Stimulated activated CD4-positive, alpha-beta T cell treated with anti-CD3 and anti-CD28 coated beads, Interleukin-4, amount 100 ng/mL, for 24 hours (primary cell): Measurements from ENCODE around the gene FUCA1.
A peak's percentile ranks its signal among the peaks of the same experiment; 100 is the strongest.
"Not testable (repeated sequence)": the region's sequence is repeated elsewhere in the genome, so short reads cannot be mapped to it uniquely, and the experiment has no call there.

Experiments used
- DNase-seq: peaks from one replicate; pipeline ENCODE4 v3.0.0-alpha.2; 2020

FUCA1 gene

DNA sequence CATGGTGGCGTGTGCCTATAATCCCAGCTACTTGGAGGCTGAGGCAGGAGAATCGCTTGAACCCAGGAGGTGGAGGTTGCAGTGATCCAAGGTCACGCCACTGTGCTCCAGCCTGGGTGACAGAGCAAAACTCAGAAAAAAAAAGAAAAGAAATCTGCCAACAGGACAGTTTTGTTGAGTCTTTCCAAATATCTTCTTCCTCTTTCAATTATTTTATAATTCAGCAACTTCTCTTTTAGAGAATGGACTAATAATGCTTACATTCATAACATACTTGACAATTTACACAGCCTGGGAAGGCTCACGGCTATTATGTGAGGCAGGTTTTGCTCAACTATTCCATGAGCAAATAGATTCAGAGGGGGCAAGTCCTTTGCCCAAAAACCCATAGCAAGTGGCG is 27.0 kb upstream of the FUCA1 start:
- DNase-seq: no peak

DNA sequence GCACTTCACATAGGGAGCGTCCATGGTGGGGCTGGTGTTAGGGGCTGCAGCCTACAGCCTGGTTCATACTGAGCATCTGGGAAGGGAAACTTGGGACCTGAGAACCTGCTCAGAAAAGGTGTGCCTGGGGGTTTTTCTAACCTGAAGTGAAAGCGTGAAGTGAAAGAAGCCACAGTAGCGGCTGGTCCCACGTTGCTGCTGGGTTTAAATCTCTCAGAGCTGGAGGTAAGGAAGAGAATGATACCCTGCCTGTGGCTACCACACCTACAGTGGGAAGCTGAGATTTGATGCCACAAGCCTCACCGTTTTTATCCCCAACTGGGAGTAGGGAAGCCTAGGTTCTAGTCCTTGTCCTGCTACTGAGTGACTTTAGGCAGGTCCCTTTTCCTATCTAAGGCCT is 21.0 kb upstream of the FUCA1 start:
- DNase-seq: no peak

DNA sequence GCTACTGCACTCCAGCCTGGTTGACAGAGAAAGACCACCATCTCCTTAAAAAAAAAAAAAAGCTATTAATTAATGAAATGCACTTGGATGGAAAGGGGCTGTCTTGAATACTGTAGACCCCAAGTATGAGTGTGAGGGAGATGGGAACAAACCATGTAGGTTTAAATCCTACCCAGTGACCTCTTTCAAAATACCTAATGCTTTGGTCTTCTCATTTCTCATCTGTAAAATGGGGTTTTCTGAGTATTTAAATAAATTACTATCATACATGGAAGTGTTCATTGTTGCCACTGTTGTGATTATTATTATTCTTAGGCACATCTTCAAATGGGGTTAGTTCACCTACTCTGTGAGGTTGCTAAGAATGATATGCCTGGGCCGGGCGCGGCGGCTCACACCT is 17.1 kb upstream of the FUCA1 start:
- DNase-seq: no peak

DNA sequence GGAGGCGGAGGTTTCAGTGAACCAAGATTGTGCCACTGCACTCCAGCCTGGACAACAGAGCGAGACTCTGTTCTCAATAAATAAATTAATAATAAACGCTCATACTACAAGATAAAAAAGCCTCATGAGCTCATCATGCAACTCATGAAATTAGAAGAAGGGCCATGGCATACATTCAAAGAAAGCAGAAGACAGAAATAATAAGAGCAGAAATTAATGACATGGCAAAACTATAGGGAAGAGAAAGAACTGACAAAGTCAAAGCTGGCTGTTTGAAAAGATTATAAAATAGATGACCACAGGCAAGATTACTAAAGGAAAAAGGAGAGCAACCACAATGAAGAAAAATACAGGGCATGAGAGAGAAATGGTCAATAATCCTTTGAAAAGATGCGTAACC is 14.7 kb upstream of the FUCA1 start:
- no peak for DNase-seq

DNA sequence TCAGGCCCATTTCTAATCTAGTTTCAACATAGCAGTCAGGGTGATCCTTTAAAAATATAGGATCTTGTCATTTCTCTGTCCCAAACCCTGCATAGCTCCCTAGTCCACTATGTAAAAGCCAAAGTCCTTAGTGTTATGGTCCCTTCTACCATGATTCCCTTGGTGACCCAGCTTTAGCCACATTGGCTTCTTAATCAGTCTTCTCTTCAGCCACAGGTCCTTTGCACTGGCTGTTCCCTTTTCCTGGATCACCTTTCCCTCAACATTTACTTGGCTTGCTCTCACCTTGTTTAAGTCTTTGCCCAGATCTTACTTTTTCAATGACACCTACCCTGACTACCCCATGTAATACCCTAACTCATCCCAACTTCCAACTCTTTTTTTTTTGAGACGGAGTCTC is 11.7 kb upstream of the FUCA1 start:
- DNase-seq: no peak

DNA sequence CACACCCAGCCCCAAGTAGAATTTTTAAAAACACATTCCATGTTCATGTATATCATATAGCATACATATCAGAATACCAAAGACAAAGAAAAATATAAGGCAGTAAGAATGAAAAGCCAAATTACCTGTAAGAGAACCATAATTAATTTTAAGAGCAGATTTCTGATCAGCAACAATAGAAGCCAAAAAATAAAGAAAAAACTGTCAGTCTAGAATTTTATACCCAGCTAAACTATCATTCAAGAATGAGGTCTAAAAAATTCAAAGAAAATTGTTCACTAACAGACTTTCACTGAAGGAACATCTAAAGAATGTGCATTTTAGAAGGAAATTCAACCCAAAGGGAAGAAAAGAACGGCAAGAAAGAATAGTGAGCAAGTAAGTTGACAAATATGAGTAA is 10.6 kb upstream of the FUCA1 start:
- no peak for DNase-seq

DNA sequence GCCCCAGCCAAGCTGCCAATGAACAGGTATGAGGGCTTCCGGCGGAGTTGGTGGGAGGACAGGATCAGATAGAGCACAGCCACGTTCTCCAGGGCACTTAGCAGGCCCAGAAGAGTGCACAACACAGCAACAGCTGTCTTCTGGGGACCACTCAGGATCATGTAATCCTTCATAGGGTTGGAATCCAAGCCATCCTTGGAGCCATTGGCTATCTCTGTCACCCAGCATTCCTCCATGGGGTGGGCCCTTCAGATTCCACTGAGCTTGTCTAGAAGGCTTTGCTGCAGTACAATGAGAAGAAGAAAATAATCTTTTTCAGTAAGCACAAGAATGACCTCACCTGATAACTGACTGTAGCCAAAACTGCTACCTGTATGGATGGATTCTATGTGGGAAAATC is 7.3 kb upstream of the FUCA1 start:
- no peak for DNase-seq

DNA sequence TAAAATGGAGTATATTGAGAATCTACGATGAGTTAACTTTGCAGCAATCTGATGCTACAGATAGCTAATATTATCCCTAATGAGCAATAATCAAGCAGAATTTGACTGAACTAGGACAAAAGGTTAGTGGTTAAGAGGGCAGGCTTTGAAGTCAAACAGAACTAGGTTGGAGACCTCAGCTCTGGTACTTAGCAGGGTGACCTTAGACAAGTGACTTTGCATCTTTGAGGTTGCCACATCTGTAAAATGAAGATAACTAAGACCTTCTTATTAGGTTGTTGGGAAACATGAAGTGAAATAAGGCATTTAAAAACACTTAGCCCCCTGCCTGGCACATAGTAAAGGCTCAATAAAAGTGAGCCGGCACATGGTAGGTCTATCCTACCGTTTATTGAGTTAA is 4.3 kb upstream of the FUCA1 start:
- DNase-seq: no peak

DNA sequence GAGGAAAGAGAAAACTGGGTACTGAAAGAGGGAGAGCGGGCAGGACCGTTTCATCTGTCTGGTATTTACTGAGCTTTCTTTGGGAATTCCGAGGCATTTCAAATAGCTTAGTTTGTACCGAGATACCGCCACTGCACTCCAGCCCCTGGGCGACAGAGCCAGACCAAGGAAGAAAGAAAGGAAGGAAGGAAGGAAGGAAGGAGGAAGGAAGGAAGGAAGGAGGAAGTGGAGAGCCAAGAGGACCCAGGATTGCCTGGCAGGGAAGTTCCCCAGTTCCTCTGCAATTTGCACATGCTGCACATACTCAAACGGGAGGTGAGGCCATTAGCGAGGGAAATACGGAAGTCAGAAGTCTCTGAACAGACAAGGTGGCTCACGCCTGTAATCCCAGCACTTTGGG is 961 bp upstream of the FUCA1 start:
- DNase-seq: no peak

DNA sequence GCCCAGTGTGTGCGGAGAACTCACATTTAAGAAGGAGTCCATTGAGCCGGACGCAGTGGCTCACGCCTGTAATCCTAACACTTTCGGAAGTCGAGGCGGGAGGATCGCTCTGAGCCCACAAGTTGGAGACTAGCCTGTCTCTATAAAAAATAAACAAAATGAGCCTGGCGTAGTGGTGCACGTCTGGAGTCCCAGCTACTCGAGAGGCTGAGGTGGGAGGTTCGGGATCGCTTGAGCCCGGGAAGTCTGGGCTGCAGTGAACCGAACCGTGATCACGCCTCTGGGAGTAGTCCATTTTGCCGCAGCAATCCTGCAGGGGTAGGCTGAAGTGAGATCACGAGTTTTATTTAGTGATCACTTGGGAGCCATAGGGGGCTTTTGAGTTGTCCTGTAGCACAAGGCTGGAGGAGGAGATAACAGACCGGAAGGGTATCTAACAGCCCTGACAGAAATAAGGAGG is 497 bp upstream of the FUCA1 start:
- no peak for DNase-seq

DNA sequence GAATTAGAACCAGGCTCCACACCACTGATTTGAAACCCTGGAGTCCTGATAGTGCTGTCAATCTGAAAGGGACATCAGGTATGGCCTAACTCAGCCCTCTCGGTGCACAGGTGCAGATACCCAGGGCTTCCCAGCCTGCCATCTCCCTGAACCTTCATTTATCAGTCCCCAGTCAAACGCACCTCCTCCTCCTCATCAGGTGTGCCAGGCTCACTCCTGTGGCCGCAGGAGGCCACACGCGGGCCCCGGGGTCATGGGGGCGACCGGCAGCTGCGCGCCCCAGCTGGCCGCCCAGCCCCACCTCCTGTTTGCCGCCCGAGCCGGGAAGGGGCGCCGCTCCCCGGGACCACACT is 572 bp downstream of the FUCA1 start:
- DNase-seq: no peak

DNA sequence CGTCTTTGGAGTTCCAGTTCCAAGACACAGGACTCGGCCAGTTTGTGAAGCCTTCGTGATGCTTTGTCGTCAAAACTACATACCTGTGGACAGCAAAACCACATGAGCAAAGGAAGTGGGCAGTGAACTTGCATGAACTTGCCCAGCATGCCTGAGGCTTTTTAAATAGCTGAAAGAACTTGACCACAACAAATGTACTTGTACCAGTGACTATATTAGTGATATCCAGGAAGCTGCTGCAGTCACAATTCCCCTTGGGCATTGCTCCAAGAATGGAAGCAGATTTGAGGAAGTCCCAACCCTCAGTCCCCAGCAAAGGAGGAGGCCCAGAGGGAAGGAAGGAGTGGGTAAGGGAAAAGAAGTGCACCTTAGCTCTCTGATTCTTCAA is 2.6 kb downstream of the FUCA1 start:
- DNase-seq: no peak

DNA sequence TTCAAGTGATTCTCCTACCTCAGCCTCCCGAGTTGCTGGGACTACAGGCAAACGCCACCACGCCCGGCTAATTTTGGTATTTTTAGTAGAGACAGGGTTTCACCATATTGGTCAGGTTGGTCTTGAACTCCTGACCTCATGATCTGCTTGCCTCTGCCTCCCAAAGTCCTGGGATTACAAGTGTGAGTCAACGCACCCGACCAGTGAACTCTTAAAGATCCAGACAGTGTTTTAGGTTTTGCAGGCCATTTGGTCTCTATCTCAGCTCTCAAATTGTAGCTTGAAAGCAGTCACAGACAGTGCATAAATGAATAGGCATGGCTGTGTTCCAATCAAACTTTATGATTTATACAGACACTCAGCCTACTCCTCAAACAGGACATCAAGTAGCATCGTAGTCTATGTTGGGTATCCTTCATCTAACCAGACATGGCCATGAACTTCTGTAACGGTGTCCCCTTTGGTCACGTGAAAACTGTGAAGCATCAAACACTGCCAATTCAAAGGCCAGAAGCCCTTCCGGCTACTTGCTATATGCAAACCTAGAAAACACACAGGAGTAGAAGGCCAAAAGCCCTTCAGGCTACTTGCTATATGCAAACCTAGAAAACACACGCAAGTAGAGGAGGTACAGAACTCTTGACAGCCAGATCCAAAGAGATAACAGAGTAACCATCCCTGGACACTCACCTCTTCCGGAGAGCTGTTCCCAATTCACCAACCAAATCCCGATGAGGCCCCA is 3.1 kb downstream of the FUCA1 start:
- no peak for DNase-seq

DNA sequence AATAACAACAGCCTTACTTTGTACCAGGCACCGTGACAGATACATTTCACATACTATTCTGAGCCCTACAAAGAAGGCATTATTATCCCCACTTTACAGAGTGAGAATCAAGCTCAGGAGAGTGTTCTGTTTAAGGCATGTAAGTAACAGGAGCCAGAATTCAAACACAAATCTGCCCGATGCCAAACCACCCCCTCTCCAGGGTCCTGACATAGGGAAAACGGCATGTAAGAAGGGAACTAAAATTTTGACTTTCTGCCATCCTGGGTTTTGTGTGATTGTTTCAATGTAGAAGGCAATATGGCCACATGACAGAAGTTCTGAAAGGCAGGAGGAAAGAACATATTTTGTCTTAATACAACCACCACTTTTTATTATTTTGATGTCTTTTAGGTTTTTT is 5.5 kb downstream of the FUCA1 start:
- DNase-seq: no peak

DNA sequence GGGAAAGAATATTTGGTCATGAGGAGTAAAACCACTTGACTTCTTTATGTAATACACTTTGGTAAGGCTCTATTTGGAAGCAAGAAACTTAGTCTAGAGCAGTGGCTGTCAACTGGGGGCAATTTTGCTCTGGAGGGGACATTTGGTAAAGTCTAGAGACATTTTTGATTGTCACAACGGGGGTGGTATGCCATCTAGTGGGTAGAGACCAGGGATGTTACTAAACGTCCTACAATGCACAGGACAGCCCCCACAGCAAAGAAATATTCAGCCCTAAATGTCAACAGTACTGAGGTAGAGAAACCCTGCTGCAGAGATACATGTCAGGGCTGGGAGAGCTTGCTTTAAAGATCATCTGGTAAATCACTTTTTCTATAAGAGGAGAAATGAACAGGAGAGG is 13.5 kb downstream of the FUCA1 start:
- DNase-seq: no peak

DNA sequence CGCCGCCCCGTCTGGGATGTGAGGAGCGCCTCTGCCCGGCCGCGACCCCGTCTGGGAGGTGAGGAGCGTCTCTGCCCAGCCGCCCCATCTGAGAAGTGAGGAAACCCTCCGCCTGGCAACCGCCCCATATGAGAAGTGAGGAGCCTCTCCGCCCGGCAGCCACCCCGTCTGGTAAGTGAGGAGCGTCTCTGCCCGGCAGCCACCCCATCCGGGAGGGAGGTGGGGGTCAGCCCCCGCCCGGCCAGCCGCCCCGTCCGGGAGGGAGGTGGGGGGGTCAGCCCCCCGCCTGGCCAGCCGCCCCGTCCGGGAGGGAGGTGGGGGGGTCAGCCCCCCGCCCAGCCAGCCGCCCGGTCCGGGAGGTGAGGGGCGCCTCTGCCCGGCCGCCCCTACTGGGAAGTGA is 15.0 kb downstream of the FUCA1 start:
- DNase-seq: not testable (repeated sequence)

DNA sequence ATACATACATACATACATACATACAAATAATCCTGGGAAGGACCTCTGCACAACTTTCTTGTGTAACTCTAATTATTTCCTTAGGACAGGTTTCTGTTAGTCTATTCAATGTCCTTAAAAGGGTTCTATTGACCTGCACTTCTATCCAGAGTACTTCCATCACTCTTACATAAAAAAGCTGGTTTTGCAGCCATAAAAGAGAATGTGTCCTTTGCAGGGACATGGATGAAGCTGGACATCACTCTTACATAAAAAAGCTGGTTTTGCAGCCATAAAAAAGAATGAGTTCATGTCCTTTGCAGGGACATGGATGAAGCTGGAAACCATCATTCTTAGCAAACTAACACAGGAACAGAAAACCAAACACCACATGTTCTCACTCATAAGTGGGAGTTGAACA is 16.7 kb downstream of the FUCA1 start:
- not testable (repeated sequence) for DNase-seq

DNA sequence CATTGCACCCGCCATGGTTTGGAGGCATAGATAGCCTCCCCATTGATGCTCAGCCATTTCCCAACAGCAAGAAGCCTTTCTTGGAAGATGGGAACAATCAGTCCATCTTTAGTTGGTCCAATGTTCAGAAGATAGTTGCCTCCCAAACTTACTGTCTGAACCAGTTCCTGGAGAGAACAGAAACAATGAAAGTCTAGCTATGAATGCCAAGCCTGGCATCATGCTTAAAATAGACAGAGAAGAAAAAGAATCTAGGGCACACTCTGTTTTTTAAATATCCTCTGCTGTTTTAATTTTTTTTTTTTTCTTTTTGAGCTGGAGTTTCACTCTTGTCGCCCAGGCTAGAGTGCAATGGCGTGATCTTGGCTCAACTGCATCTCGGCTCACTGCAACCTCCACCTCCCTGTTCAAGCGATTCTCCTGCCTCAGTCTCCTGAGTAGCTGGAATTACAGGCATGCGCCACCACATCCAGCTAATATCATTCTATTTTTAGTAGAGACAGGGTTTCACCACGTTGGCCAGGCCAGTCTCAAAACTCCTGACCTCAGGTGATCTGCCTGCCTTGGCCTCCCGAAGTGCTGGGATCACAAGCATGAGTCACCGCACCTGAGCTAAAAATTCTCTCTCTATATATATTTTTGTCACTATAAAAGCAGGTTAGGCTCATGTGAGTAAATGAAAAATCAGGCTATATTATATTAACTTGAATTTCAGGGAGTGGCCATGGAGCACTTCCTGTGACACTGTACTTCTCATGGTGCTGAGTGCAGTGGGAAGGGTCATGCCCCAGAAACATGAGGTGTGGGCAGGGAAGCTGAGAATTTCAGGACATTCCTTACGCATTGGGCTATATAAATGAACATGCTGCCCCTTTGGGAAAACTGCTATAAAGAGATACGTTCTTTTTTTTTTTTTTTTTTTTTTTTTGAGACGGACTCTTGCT is 19.1 kb downstream of the FUCA1 start:
- DNase-seq: no peak

DNA sequence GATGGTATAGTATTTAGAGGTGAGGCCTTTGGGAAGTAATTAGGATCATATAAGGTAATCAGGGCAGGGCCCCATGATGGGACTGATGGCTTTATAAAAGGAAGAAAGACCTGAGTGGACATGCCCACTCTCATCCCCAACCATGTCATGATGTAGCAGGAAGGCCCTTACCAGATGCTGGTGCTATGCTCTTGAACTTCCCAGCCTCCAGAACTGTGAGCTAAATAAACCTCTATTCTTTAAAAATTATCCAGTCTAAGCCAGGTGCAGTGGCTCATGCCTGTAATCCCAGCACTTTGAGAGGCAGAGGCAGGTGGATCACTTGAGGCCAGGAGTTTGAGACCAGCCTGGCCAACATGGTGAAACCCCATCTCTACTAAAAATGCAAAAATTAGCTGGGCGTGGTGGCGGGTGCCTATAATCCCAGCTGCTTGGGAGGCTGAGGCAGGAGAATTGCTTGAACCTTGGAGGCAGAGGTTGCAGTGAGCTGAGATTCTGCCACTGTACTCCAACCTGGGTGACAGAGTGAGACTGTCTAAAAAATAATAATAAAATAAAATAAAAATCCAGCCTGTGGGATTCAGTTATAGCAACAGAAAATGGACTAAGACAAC is 20.5 kb downstream of the FUCA1 start:
- not testable (repeated sequence) for DNase-seq

DNA sequence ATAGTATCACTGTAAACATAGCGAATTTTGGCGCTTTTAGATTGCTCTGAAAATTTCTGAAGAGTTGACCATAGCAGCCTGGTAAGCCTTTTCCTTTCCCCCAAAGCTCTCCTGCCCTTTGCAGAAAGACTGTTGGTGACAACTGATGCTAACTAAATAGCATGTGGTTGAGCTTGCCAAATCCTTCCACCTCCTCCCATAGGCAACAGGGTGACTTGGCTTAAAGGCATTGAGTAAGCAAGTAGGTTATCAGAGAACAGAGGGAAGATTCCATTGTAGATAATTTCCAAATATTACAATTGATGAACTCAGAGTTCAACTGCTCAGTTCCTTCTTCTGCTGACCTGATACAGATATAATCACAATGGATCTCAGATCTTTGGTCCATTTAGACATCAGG is 22.9 kb downstream of the FUCA1 start:
- DNase-seq: no peak

DNA sequence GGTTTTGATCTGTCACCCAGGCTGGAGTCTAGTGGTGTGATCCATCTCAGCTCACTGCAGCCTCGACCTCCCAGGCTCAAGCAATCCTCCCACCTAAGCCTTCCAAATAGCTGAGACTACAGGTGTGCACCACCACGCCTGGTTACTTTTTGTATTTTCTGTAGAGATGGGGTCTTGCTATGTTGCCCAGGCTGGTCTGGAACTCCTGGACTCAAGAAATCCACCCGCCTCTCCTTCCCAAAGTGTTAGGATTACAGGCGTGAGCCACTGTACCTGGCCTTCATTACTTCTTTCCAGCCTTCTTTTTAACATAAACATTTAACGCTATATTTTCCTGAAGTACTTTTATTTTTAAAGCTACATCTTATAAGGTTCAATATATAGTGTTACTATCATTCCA is 24.4 kb downstream of the FUCA1 start:
- DNase-seq: no peak

DNA sequence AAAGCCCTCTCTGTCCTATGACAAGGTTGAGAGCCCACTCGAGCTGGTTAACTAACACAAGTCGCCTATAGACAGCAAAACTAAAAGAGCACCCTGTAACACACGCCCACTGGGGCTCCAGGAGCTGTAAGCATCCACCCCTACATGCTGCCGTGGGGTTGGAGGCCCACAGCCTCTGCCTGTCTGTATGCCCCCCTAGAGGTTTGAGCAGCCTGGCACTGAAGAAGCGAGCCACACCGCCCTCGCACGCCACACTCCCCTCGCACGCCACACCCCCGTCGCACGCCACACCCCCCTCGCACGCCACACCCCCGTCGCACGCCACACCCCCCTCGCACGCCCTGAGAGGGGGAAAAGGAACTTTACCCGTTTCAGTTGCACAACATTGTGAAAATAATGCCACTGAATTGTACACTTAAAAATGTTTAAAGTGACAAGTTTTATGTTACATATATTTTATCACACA is 29.7 kb downstream of the FUCA1 start:
- peak; percentile 74 for DNase-seq

DNA sequence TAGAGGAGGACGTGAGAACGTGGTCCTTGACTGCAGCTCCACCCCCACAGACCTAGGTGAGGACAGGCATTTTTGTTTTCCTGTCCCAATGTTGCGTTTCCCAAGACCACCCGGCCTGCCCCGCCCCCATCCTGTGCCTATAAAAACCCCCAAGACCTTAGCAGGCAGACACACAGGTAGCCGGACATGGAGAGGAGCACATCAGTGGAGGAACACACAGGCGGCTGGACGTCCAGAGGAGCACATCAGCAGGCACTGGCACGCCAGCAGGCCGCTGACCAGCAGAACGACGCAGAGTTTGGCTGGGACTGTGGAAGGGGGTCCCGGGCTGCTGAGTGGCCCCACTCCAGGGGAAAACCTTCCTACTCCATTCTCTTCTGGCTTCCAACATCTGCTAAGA is 30.2 kb downstream of the FUCA1 start:
- no peak for DNase-seq

DNA sequence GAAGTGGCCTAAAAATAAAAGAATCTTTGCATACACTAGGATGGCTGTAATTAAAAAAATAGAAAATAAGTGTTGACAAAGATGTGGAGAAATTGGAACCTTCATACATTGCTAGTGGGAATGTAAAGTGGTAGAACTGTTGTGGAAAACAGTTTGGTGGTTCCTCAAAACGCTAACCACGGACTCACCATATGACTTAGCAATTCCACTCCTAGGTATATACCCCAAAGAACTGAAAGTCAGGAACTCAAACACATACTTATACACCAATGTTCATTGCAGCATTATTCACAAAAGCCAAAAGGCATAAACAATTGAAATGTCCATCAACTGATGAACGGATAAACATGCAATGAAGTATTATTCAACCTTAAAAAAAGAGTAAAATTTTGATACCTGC is 32.1 kb downstream of the FUCA1 start:
- no peak for DNase-seq
